Pancreas (tissue), 10 donors: ENCODE data around the gene ARHGAP8. TPM values are rescaled to one million over a fixed set of nuclear protein-coding genes. Genes with fewer than 3 reads are reported as not detected.
"Not testable (repeated sequence)": the region's sequence is repeated elsewhere in the genome, so short reads cannot be mapped to it uniquely, and the experiment has no call there.

ENCODE experiments used
- ATAC-seq, 4 donors: fragments of 200-7000 bp; cut with Tn5 transposase; one replicate each; pipeline versions ENCODE4 v1.8.0 to v1.9.1; 2020; ENCODE audit warnings: mild to moderate bottlenecking in 4 of 4, moderate library complexity in 4 of 4
- DNase-seq, 6 donors: peaks; one replicate each; pipeline ENCODE4 v3.0.0-alpha.2; 2020
- FAIRE-seq: peaks from 2 replicates; lab custom pipeline; 2012; peaks lifted over from hg19 to GRCh38; lab: Jason Lieb, UNC
- H3K27ac ChIP-seq, 4 donors: fragments of 200-600 bp; sonication (generic); 1 replicate in 3 of 4; 2 replicates in 1 of 4; pipeline versions ENCODE4 v1.5.0 to v1.8.0; 2020
- H3K27me3 ChIP-seq, 4 donors: fragments of 200-600 bp; one replicate each; pipeline ENCODE4 v1.8.0; 2021
- H3K36me3 ChIP-seq, 3 donors: fragments of 200-600 bp; sonication (generic) in 1 of 3; one replicate each; pipeline versions ENCODE4 v1.5.0 to v1.8.0; 2020 to 2021
- H3K4me1 ChIP-seq, 3 donors: fragments of 200-600 bp; one replicate each; pipeline ENCODE4 v1.8.0; 2021
- H3K4me3 ChIP-seq, 4 donors: fragments of 200-600 bp; sonication (generic) in 2 of 4; one replicate each; pipeline versions ENCODE4 v1.5.0 to v1.8.0; 2020 to 2021
- H3K9me3 ChIP-seq, 4 donors: fragments of 200-600 bp; one replicate each; pipeline ENCODE4 v1.8.0; 2021
- WGBS, 2 donors: extraction: QIAGEN DNeasy Blood & Tissue Kit; methylation state at CpG; one replicate each; pipeline ENCODE4 v1.1.7; 2013; 5-methylcytosine and 5-hydroxymethylcytosine counted together
- intact Hi-C, 3 donors: fragments of 100-400 bp; cut with DNase I; formaldehyde crosslinking; loops; one replicate each; pipeline versions ENCODE4 v1.11.1 to v1.14.2; 2022
- polyA plus RNA-seq, 2 donors: library from polyadenylated mRNA; stranded (reverse); fragments of 200-250 nt; gene quantifications; one replicate each; pipeline ENCODE4 v1.2.3, GENCODE V29; 2013
- total RNA-seq, 6 donors: library from RNA; stranded (reverse); fragmentation: NEBNext Ultra II Directional in 4 of 6; extraction: Animal tissue kit (Norgen Biotek cat#: 25700) in 4 of 6; gene quantifications; one replicate each; pipeline versions ENCODE4 v1.2.1 to v1.2.4, GENCODE V29; 2021 to 2023
- TF ChIP-seq, protein P1 (sequence below), 4 donors: fragments of 200-600 bp; sonication (generic) in 3 of 4; IDR thresholded peaks; one replicate each; pipeline versions ENCODE4 v1.5.0 to v1.8.0; 2021; ENCODE audit warnings: antibody characterized with exemption in 4 of 4
- donor health status: healthy with polysubstance abuse.
- donor health status: DM: no; HTN: no; CAD: no; lungs with moderate emphysema.
- donor health status: DM: no; HTN: no; CAD: no.
- donor health status: control.
- donor health status: control.
- donor health status: Bipolar disorder and iron deficiency.
- donor health status: DM: yes; HTN: yes; CAD: no.
- donor health status: DM: no; HTN: no; CAD: no.
- donor health status: DM: no; HTN: no; CAD: no.
- donor health status: DM: yes; HTN: yes; CAD: no.

ARHGAP8 gene
- total and polyA plus RNA-seq, 8 donors, result 8.6 to 59.2 (median 15.1) TPM

GRCh38 chr22:44795701-44796630 is 43.6 kb downstream of the ARHGAP8 start:
- WGBS, 2 donors, result 79 to 87% methylated on average over 17 to 18 of the region's 18 CpGs
- no peaks in the 10 kb centered on the region for H3K9me3 ChIP-seq
- ATAC-seq, result no peak

DNA sequence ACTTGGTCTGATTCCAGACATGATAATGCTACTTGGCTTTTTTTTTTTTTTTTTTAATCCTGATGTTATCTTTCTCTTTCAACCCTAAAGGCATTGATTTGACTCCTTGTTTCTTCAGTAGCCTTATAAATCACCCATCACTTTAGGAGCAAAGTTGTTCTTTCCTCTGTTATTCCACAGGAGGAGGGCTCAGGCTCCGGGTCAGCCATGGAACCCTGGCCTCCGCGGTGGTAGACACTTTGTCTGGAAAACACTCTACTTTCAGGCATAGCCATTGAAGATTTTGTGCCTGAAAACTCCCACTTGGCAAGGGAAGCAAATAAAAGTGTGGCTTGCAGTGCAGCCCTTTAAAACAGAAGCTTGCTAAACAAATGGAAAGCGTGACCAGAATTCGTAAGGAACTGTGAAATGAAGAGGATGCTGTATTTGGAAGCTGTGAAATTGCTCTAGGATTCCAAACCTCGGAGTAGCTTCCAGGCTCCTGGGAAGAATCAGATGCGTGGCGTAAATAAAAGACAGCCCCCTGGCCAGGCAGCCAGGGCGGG is 44.9 kb downstream of the ARHGAP8 start:
- Histone ChIP-seq H3K27me3 (no peaks in the 10 kb centered on the region), H3K36me3 (no peaks in the 10 kb centered on the region), H3K27ac (no peak overlapping the region), H3K9me3 (no peaks in the 10 kb centered on the region), H3K4me1 (no peaks in the 10 kb centered on the region), H3K4me3 (no peak overlapping the region)
- peak in 1 of 6 donors; percentile 11 for DNase-seq
- no peak for ATAC-seq
- intact Hi-C loops, result no loop called here
- TF ChIP-seq, protein P1, sequence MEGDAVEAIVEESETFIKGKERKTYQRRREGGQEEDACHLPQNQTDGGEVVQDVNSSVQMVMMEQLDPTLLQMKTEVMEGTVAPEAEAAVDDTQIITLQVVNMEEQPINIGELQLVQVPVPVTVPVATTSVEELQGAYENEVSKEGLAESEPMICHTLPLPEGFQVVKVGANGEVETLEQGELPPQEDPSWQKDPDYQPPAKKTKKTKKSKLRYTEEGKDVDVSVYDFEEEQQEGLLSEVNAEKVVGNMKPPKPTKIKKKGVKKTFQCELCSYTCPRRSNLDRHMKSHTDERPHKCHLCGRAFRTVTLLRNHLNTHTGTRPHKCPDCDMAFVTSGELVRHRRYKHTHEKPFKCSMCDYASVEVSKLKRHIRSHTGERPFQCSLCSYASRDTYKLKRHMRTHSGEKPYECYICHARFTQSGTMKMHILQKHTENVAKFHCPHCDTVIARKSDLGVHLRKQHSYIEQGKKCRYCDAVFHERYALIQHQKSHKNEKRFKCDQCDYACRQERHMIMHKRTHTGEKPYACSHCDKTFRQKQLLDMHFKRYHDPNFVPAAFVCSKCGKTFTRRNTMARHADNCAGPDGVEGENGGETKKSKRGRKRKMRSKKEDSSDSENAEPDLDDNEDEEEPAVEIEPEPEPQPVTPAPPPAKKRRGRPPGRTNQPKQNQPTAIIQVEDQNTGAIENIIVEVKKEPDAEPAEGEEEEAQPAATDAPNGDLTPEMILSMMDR (IDR thresholded peaks at IDR 0.05), result no peak
- no peak for FAIRE-seq
- 88% methylated on average over 9 of the region's 9 CpGs for WGBS, 2 donors

More at GRCh38 chr22:44795701-44796630, 43.6 kb downstream of the ARHGAP8 start:
- intact Hi-C loops, result no loop called here
- Histone ChIP-seq H3K36me3 (no peaks in the 10 kb centered on the region), H3K27me3 (no peaks in the 10 kb centered on the region), H3K27ac (no peak overlapping the region), H3K4me1 (no peaks in the 10 kb centered on the region), H3K4me3 (no peak overlapping the region)
- FAIRE-seq (no peak), DNase-seq (peak in 1 of 6 donors; percentile 42)
- TF ChIP-seq, protein P1 (IDR thresholded peaks at IDR 0.05), result no peak

DNA sequence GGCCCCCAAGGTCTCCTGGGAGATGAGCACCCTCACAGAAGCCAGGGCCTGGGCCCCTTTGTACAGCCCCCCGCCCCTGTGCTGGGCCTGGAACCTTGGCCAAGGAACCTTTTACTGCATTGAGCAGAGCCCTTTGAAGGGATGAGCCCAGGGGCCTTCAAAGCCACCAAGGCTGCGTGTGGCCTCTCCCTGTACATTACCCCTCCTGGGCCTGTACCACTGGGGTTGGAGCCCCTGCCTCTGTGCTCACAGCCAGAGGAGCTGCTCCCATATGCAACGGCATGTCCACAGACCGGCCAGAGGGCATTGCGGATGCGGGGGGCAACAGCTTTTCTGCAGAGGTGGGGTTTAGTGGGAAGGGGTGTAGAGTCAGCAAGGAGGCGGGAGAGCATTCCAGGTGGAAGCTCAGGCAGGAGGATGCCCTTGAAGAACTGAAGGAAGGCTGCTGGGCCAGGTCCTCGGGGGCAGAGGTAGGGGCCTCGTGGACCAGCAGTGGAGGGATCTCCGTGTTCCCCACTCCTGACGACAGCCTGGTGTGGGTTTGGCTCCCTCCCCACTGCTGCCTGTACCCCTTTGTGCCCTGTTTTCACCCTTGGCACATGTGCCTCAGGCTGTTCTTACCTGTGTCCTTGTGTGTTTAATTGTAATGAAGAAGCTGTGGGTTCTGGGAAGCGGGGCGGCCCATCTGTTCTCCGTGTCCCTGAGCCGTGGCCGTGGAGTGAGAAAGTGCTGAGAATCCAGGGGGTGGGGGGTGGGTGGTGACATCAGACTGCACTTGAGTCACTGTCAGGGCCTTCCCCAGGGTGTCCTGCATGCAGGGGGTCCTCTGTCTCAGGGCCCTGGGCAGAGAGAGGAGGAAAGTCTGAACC is 46.9 kb downstream of the ARHGAP8 start:
- ATAC-seq (no peak), DNase-seq (no peak), FAIRE-seq (no peak)
- 88 to 90% methylated on average over 16 of the region's 16 CpGs for WGBS, 2 donors
- H3K27me3 ChIP-seq, result no peaks in the 10 kb centered on the region
- no peaks in the 10 kb centered on the region for H3K36me3 ChIP-seq
- no peak overlapping the region for H3K27ac ChIP-seq
- no peaks in the 10 kb centered on the region for H3K4me1 ChIP-seq
- H3K9me3 ChIP-seq, result no peaks in the 10 kb centered on the region
- TF ChIP-seq, protein P1 (IDR thresholded peaks at IDR 0.05), result no peak
- no peak overlapping the region for H3K4me3 ChIP-seq
- intact Hi-C loops, result no loop called here

DNA sequence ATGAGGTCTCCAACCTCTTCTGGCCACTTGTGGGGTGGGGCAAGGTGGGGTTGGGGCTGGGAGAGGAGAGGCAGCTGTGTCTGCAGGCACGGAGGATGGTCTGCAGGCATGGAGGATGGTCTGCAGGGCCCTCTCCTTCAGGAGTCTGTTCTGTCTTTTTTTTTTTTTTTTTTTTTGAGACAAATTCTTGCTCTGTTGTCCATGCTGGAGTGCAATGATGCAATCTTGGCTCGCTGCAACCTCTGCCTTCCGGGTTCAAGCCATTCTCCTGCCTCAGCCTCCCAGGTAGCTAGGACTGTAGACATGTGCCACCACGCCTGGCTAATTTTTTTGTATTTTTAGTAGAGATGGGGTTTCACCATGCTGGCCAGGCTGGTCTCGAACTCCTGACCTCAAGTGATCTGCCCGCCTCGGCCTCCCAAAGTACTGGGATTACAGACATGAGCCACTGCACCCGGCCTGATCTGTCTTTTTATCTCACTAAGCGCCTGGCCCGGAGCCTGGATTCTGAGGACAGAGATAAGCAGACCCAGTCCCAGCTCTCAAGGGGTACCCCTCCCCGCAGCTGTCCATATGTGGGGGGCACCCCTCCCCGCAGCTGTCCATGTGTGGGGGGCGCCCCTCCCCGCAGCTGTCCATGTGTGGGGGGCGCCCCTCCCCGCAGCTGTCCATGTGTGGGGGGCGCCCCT is 47.7 kb downstream of the ARHGAP8 start:
- H3K36me3 ChIP-seq, H3K4me3 ChIP-seq, H3K4me1 ChIP-seq, H3K9me3 ChIP-seq, intact Hi-C loops, DNase-seq, ATAC-seq, FAIRE-seq, H3K27ac ChIP-seq, H3K27me3 ChIP-seq: not testable (repeated sequence)
- 55 to 59% methylated on average over 9 to 14 of the region's 17 CpGs for WGBS, 2 donors
